ENCODE measurements around the gene GRK5.

DNA sequence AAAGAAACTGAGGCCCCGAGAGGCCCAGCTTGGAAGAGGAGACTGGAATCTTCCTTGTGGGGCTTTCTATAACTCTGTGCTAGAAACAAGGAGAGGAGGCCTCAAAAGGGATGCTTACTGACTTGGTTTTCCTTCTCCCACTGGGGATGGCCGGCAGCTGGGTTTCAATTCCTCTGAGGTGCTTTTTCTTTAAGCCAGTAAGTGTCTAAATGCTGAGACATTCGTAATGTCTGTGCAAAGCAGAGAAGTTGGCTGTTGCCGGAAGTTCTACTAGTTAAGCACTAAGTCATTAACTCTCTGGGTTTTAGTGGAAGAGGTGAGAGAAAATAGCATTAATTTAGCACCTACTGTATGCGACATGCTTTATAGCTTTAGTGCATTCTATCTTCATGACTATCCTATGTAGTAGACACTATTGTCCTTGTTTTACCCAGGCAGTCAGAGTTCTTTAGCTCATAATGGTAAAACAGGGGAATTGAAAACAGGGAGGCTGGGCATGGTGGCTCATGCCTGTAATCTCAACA lies 199.9 kb downstream of the GRK5 start:
- no peak for TF ChIP-seq POLR2A (IDR thresholded peaks at IDR 0.05; ENCODE audit: low read depth, low read length)
- no peak for TF ChIP-seq TAF1 (IDR thresholded peaks at IDR 0.05; ENCODE audit: borderline replicate concordance, low read depth, low read length)
- no peak for TF ChIP-seq POLR2AphosphoS5 (IDR thresholded peaks at IDR 0.05; ENCODE audit: low read depth, low read length)

All from GM12892 (cell line).